Stomach (tissue), 4 donors: ENCODE data around the gene SWI5.

Experiments used
- POLR2AphosphoS5 ChIP-seq, 3 donors: sonication (generic); formaldehyde crosslinking; IDR thresholded peaks; one replicate each; pipeline ENCODE4 v1.6.1; 2016; ENCODE audit warnings: antibody characterized with exemption in 3 of 3
- TF ChIP-seq, protein P1 (sequence below), 7 experiments: fragments of 450-650 bp in 4 of 7; fragments of 200-600 bp in 3 of 7; sonication (generic) in 3 of 7; IDR thresholded peaks; one replicate each; pipeline ENCODE4 v1.5.1; 2016 to 2019; ENCODE audit warnings: antibody characterized with exemption in 7 of 7, control low read depth in 2 of 7, mild to moderate bottlenecking in 1 of 7

DNA sequence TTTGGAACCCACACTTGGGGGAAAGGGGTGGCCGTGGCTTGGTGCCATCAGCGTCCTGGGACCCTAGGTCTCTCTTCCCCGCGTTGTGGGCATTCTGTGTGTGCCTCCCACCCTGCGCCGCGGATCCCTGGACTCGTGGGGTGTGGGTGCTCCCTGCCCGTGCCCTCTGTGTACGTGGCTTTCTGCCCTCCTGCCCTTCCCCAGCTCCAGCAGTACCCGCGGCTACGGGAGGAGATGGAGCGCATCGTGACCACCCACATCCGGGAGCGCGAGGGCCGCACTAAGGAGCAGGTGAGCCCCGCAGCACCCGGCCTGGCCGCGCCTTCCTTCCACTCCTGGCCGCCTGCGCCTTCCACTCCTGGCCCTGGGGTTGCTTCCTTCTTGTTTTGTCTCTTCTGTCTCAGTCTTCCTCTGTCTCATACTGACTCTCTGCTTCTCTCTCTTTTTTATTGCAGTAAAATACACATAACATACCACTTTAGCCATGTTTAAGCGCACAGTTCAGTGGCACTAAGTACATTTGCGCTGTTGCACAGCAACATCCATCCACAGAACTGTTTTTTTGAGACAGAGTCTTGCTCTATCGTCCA lies 42.2 kb upstream of the SWI5 start:
- TF ChIP-seq, protein P1, sequence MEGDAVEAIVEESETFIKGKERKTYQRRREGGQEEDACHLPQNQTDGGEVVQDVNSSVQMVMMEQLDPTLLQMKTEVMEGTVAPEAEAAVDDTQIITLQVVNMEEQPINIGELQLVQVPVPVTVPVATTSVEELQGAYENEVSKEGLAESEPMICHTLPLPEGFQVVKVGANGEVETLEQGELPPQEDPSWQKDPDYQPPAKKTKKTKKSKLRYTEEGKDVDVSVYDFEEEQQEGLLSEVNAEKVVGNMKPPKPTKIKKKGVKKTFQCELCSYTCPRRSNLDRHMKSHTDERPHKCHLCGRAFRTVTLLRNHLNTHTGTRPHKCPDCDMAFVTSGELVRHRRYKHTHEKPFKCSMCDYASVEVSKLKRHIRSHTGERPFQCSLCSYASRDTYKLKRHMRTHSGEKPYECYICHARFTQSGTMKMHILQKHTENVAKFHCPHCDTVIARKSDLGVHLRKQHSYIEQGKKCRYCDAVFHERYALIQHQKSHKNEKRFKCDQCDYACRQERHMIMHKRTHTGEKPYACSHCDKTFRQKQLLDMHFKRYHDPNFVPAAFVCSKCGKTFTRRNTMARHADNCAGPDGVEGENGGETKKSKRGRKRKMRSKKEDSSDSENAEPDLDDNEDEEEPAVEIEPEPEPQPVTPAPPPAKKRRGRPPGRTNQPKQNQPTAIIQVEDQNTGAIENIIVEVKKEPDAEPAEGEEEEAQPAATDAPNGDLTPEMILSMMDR (IDR thresholded peaks at IDR 0.05): no peak
- no peak for TF ChIP-seq POLR2AphosphoS5 (IDR thresholded peaks at IDR 0.05)
